HG03342 (cell line): ENCODE results near the gene FNDC3B.

Source experiments
- ATAC-seq: cut with Tn5 transposase; IDR thresholded peaks from one replicate; pipeline ENCODE4 v1.9.1; 2021; ENCODE audit warnings: mild to moderate bottlenecking, moderate library complexity; ENCODE audit not compliant: unreplicated experiment

Gene FNDC3B

DNA sequence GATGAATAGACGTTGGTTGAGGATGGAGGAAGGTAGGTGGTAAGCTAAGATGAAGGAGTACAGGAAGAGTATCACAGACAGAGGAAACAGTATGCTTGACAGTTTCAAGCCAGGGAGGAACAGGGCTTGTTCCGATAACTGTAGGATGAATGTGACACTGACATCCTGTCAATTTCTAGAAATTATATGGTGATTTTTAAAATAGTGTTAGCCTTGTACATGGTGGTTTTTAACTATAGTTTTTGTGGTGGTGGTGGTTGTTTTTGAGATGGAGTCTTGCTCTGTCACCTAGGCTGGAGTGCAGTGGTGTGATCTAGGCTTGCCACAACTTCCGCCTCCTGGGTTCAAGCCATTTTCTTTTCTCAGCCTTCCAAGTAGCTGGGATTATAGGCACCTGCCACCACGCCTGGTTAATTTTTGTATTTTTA is 92.8 kb downstream of the FNDC3B start:
- ATAC-seq = peak; percentile 38

GRCh38 chr3:172132721-172133311 is 93.4 kb downstream of the FNDC3B start:
- no peak for ATAC-seq

- no peak for ATAC-seq
Measured at GRCh38 chr3:172133838-172134237, 94.5 kb downstream of the FNDC3B start.

DNA sequence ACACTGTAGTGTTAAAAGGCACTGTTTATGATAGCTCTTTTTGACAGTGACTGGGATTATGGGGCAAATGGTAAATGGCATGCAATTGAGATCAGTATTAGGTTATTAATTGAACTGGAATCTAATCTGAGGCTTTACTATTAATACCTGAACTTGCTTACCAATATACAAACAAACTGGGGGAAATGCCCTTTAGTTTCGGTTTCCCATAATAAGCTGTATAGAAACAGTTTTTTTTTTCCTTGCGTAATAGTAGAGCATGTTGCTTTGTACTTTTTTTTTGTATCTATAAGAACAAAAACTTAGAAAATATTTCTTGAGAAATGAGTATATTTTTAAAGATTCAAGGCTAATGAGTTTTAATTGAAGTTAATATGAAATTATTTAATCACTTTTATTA is 95.0 kb downstream of the FNDC3B start:
- ATAC-seq = no peak

DNA sequence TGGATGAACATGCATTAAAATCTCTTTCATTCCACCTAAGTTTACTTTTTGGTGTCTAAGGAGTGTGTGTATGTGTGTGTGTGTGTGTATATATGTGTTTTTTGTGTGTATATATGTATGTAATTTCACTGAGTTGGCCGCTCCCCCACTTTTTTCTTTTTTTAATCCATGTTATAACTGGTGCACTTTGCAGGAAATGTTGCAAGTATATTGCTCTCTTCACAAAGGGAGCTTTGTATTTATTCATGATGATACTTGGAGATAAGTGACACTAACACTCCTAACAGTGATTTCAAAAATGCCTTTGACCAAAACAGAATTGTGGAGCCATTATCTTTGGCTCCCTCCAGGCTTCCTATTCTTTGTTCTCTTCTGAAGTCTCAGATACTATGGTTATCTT is 95.8 kb downstream of the FNDC3B start:
- no peak for ATAC-seq

DNA sequence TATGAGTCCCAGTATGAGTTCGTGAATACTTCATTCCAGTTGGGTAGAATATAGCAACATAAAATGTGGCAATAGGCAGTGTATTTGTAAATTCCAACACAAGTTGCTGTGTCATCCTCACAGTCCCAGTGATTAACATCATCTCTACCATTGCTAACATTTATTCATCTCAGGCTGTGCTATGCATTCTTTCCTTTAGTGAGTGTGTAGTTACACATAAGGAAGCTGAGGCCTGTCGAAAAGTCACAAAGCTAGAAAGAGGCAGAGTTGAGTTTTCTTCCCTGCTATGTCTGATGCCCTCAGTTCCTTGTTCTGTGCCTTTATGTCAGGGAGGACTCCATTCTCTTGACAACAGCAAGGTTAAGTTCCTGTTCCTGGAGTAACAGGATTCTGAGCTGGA is 96.4 kb downstream of the FNDC3B start:
- ATAC-seq = no peak

DNA sequence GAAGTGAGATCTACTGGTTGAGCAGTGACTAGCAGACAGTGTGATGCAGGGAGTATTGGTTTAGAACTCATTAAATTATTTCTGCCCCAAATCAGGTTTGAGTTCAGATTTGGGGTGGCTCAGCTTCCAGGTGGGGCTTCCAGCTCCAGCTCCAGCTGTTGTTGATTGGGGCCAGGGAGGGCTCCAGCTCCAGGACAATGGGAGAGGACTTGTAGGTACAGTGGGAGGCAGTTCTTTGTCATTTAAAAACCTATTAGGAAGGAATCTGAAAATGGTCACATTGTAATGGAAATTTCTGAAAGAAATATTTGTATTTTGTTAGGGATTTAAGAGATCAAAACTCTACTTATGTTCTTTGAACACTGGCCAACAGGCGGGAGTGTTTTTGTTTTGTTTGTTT is 97.0 kb downstream of the FNDC3B start:
- ATAC-seq = no peak

DNA sequence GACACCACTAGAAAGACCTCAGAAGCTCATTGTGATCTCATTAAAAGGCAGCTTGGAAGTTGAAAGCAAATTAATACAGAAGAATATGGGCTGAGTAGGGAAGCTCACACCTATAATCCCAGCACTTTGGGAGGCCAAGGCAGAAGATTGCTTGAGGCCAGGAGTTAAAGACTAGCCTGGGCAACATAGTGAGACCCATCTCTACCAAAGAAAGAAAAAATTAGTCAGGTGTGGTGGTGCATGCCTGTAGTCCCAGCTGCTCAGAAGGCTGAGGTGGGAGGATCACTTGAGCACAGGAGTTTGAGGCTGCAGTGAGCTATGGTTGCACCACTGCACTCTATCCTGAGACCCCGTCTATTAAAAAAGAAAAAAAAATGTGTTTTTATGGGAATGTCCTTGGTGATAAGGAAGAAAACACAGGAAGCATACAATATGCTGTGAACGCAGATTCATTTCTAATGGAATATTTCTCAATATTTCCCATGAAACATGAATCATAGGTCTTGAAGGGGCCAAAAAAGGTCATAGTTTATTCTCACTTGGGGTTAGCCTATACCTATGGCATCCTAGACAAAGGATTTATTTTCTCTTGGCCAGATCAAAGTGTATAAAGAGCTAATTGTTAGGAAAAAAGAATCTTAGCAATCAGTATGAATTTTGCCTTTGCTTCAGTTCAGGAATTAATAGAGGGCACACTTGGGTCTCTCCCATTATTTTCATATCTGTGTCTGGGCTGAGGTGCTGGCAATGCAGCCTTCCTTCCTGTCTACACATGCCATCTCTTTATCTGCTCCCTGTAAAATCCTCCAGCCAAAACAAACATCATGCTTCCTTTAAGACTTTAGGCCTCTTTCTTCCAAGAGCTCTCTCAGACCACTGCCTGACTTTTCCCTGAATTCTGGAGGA is 98.2 kb downstream of the FNDC3B start:
- ATAC-seq = no peak

GRCh38 chr3:172138193-172138537 is 98.8 kb downstream of the FNDC3B start:
- no peak for ATAC-seq

GRCh38 chr3:172138792-172139507 is 99.6 kb downstream of the FNDC3B start:
- peak; percentile 38 for ATAC-seq

GRCh38 chr3:172139528-172140276 is 100.3 kb downstream of the FNDC3B start:
- no peak for ATAC-seq

- ATAC-seq = no peak
Measured at GRCh38 chr3:172140499-172141391, 101.4 kb downstream of the FNDC3B start.

DNA sequence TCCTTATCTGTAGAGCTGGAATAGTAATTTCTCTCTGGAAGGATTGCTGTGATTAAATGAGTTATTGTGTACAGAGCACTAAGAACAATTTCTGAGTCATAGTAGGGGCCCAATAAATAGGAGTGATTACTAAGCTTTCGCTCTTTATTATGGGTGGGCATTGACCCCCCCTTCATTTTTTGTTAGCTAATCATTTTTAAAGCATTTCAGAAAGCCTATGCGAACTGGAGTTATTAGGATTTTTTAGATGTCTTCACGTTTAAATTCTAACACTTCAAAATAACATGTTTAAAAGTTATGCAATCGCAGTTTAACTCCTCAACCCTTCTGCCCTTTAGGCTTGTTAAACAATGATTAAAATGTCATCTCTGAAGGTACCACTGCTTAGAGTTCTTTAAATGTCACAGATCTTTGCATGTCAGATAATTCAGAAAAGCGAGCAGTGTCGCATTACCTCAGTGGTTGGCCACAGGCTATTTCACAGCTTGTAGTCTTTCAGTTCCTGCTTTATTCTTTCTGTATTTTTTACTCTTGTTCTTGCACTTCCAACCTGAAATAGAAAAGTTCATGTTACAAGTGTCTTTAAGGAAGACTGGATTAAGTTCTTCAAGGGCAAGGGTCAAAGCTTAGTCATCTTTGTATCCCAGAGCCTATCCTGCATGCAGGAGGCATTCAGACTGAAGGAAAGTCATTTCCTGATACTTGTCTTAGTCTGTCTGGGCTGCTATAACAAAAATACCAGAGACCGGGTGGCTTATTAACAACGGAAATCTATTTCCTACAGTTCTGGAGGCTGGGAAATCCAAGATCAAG is 102.9 kb downstream of the FNDC3B start:
- peak; percentile 68 for ATAC-seq

DNA sequence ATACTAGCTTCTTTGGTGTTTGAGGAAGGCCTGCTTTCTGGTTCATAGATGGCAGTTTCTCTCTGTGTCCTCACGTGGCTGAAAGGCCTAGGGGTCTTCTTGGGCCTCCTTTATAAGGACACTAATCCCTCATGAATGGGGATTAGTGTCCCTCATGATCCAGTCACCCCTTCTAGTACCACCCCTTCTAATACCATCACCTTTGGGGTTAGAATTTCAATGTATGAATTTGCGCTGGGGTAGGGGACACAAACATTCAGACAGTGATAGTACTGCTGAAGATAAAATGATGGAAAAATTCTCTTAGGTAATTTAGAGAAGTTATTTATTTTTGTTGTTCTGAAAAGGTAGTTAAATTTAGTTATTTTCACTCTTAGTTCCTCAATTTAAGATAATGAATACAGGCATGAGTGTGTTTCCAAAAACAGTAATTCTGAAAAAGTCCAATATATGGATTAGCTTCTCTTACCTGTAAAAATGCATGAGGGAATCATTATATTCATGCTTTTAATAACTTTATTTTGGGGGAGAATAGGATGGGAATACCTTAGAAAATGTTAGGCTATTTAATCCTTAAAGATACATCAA is 103.6 kb downstream of the FNDC3B start:
- no peak for ATAC-seq

GRCh38 chr3:172143739-172144497 is 104.5 kb downstream of the FNDC3B start:
- ATAC-seq = no peak

GRCh38 chr3:172144601-172145000 is 105.2 kb downstream of the FNDC3B start:
- ATAC-seq = no peak

GRCh38 chr3:172145031-172145686 is 105.8 kb downstream of the FNDC3B start:
- ATAC-seq = peak; percentile 38

GRCh38 chr3:172146349-172146748 is 107.0 kb downstream of the FNDC3B start:
- no peak for ATAC-seq
